ENCODE results near the gene SRP14. TPM values are rescaled to one million over a fixed set of nuclear protein-coding genes. Genes with fewer than 3 reads are reported as not detected.

Gene SRP14
- total and polyA plus RNA-seq, 9 donors: 155 to 451 (median 215) TPM

DNA sequence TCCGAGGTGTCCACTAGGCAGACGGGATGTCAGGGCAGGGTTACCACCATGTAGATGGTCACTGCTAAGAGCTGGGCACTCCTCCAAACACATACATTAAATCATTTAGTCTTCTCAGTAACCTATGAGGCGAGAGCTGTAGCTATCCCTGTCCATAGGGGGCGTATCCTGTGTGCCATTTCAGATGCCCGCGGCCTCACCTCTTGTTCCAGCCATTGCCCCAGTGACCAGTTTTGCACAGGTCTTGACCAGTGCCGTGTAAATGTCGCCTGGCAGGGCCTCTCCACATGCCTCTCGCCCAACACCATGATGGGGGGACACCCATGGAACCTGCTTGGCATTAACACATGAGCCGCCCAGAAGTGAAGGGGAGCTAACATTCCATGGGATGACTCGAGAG, 20.8 kb upstream of the SRP14 start:
- TF ChIP-seq EP300 (IDR thresholded peaks at IDR 0.05) (no peak), POLR2A (IDR thresholded peaks at IDR 0.05) (no peak)
- TF ChIP-seq, protein P1, sequence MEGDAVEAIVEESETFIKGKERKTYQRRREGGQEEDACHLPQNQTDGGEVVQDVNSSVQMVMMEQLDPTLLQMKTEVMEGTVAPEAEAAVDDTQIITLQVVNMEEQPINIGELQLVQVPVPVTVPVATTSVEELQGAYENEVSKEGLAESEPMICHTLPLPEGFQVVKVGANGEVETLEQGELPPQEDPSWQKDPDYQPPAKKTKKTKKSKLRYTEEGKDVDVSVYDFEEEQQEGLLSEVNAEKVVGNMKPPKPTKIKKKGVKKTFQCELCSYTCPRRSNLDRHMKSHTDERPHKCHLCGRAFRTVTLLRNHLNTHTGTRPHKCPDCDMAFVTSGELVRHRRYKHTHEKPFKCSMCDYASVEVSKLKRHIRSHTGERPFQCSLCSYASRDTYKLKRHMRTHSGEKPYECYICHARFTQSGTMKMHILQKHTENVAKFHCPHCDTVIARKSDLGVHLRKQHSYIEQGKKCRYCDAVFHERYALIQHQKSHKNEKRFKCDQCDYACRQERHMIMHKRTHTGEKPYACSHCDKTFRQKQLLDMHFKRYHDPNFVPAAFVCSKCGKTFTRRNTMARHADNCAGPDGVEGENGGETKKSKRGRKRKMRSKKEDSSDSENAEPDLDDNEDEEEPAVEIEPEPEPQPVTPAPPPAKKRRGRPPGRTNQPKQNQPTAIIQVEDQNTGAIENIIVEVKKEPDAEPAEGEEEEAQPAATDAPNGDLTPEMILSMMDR (IDR thresholded peaks at IDR 0.05): no peak
- 83 to 92% (median 86%) methylated on average over 11 of the region's 11 CpGs for WGBS, 3 donors
- H3K4me3 ChIP-seq: no peak overlapping the region
- no peak overlapping the region for H3K27ac ChIP-seq
- H3K9me3 ChIP-seq: no peaks in the 10 kb centered on the region
- intact Hi-C loops (cut with DNase I): loop anchor here in 1 of 4 donors (10.0 kb wide), 1 partner anchor 45 kb away; the partner anchor contains the start of gene BMF
- no peaks in the 10 kb centered on the region for H3K4me1 ChIP-seq (ENCODE audit: insufficient read depth)
- H3K36me3 ChIP-seq: no peaks in the 10 kb centered on the region
- no peaks in the 10 kb centered on the region for H3K27me3 ChIP-seq
- peak in 2 of 5 donors; percentile 9 to 16 for DNase-seq

DNA sequence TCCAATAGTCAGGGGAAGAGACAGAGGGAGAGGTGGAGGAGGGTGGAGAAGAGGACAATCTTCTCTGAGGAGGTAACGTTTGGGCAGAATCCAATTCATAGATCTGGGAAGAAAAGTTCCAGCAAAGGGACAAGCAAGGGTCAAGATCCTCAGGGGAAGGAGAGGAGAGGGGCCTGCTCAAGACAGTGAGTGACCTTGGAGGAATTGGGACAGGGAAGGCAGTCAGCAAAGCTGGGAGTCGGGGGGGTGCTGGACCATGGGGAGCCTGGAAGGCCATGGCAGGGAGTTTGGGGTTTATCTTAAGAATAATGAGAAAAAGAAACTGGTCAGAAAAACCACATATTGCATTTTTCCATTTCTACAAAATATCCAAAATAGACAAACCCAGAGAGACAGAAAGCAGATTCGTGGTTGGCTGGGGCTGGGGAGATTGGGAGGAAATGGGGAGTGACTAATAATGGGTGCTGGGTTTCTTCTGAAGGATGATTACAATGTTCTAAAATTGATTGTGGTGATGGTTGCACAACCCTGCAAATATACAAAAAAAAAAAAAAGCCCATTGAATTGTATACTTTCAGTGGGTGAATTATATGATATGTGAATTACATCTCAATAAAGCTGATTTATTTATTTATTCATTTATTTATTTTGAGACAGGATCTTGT, 19.6 kb upstream of the SRP14 start:
- WGBS, 3 donors: 44 to 55% (median 55%) methylated on average over 3 of the region's 3 CpGs
- H3K4me1 ChIP-seq (ENCODE audit: insufficient read depth): no peaks in the 10 kb centered on the region
- H3K9me3 ChIP-seq: no peaks in the 10 kb centered on the region
- no peak overlapping the region for H3K27ac ChIP-seq
- H3K36me3 ChIP-seq: no peaks in the 10 kb centered on the region
- TF ChIP-seq, protein P1 (IDR thresholded peaks at IDR 0.05): no peak
- TF ChIP-seq POLR2A (IDR thresholded peaks at IDR 0.05): no peak
- no peak for TF ChIP-seq EP300 (IDR thresholded peaks at IDR 0.05)
- DNase-seq: peak in 2 of 5 donors; percentile 14 to 15
- no peaks in the 10 kb centered on the region for H3K27me3 ChIP-seq
- intact Hi-C loops (cut with DNase I): loop anchor here in 1 of 4 donors (10.0 kb wide), 1 partner anchor 46 kb away; the partner anchor contains the start of gene BMF
- H3K4me3 ChIP-seq: no peak overlapping the region

DNA sequence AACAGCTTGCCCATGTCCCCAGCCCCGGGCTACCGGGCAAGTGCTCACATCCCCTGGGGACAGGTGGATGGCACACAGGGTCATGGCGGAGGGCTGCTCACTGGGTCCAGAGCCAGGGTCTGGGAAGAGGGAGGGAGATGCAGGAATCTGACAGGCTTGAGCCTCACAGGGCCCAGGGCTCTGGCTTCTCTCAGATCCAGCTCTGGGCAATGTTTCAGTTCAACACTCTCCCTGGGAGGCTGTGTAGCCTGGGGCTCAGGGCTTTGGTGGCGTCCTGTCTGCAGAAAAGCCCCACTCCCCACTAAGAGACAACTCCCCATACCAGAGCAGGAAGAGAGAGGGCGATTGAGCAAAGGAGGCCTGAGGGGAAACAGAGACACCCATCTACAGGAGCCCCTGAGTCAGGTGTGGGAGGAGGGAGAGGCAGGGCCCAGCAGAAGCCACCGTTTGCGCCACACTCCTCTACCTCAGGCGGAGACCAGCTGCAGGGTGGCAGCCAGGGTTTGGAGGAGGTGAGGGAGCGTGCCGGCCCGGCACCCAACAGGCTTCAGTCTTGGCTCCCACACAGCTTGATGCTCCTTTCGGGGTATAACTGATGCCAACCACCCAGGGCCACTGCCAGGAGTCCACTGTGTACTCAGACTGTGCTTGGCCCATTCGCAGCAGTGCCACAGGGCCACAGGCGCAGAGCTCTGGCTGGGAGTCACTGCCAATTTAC, 16.8 kb upstream of the SRP14 start:
- no peak for DNase-seq

More for the DNA sequence above, 16.8 kb upstream of the SRP14 start:
- H3K9me3 ChIP-seq: no peaks in the 10 kb centered on the region
- no peaks in the 10 kb centered on the region for H3K27me3 ChIP-seq
- no peak for TF ChIP-seq EP300 (IDR thresholded peaks at IDR 0.05)
- TF ChIP-seq, protein P1 (IDR thresholded peaks at IDR 0.05): no peak
- no peak for TF ChIP-seq POLR2A (IDR thresholded peaks at IDR 0.05)
- no peak overlapping the region for H3K27ac ChIP-seq
- WGBS, 3 donors: 85 to 92% (median 92%) methylated on average over 14 of the region's 14 CpGs
- H3K4me1 ChIP-seq (ENCODE audit: insufficient read depth): peaks cover 5% of the 10 kb centered on the region
- no peak overlapping the region for H3K4me3 ChIP-seq
- intact Hi-C loops (cut with DNase I): loop anchor here in 1 of 4 donors (10.0 kb wide), 1 partner anchor 49 kb away; the partner anchor contains the start of gene BMF
- no peaks in the 10 kb centered on the region for H3K36me3 ChIP-seq
